K562 (cell line): ENCODE measurements around the gene TMEM100. TPM values are rescaled to one million over a fixed set of nuclear protein-coding genes. Genes with fewer than 3 reads are reported as not detected.

Experiments used
- E2F3 ChIP-seq: fragments of 250-450 bp; sonication (Bioruptor Pico); IDR thresholded peaks from 2 replicates; pipeline ENCODE4 v1.4.0; 2020; ENCODE audit warnings: mild to moderate bottlenecking
- IRF9 ChIP-seq: fragments of 450-650 bp; IDR thresholded peaks from 2 replicates; pipeline ENCODE4 v1.6.1; 2016; ENCODE audit warnings: missing biosample characterization, missing genetic modification characterization
- PATZ1 ChIP-seq: fragments of 250-450 bp; sonication (Bioruptor Pico); IDR thresholded peaks from 2 replicates; pipeline ENCODE4 v1.5.0; 2020; ENCODE audit warnings: mild to moderate bottlenecking, borderline replicate concordance
- RNF219 ChIP-seq: fragments of 250-450 bp; sonication (Bioruptor Pico); IDR thresholded peaks from 2 replicates; pipeline ENCODE4 v1.5.0; 2022; ENCODE audit warnings: mild to moderate bottlenecking
- TSHZ1 ChIP-seq: fragments of 250-450 bp; sonication (Bioruptor Pico); IDR thresholded peaks from 2 replicates; pipeline ENCODE4 v1.4.0; 2020; ENCODE audit warnings: mild to moderate bottlenecking, moderate library complexity
- ZNF384 ChIP-seq: IDR thresholded peaks from 2 replicates; pipeline ENCODE4 v1.6.1; 2012; ENCODE audit warnings: low read depth, low read length, improper control_type of control experiment
- ZNF407 ChIP-seq: fragments of 450-650 bp; IDR thresholded peaks from 2 replicates; pipeline ENCODE4 v1.6.1; 2016; ENCODE audit warnings: low read depth
- ZNF445 ChIP-seq: fragments of 250-450 bp; sonication (Bioruptor Pico); IDR thresholded peaks from 2 replicates; pipeline ENCODE4 v1.4.0; 2020; ENCODE audit warnings: low read depth, mild to moderate bottlenecking, moderate library complexity
- ZNF780A ChIP-seq: fragments of 250-450 bp; sonication (Bioruptor Pico); IDR thresholded peaks from 2 replicates; pipeline ENCODE4 v1.5.0; 2021; ENCODE audit warnings: mild to moderate bottlenecking
- polyA plus RNA-seq, 8 experiments: library from polyadenylated mRNA; depleted of rRNA in 4 of 8; stranded (reverse) in 5 of 8; unstranded in 3 of 8; fragments of >200 nt; fragmentation: Nextera tagmentation in 2 of 8; fragmentation: Illumina TruSeq in 1 of 8; extraction: Ambion mirVana in 2 of 8; extraction: Trizol in 1 of 8; gene quantifications; 2 replicates each; pipeline versions ENCODE4 v1.2.1 to v1.2.3, GENCODE V29; 2011 to 2014; ENCODE audit warnings: inconsistent platforms in 1 of 8, missing spikeins in 1 of 8
- total RNA-seq, 7 experiments: library from RNA; depleted of rRNA in 6 of 7; stranded (reverse); fragments of >200 nt in 6 of 7; fragmentation: Illumina TruSeq in 2 of 7; extraction: Trizol in 2 of 7; gene quantifications; 2 replicates each; pipeline versions ENCODE4 v1.2.1 to v1.2.3, GENCODE V29; 2011 to 2021; ENCODE audit warnings: low replicate concordance in 1 of 7

TMEM100 gene
- total and polyA plus RNA-seq, 9 of the 15 experiments (the other 6 are each of a cell fraction or from before 2014, with no cell fraction given), result 0.12 to 0.50 (median 0.19) TPM

- TF ChIP-seq TSHZ1 (CRISPR knock-in tag), result no peak
- TF ChIP-seq PATZ1 (CRISPR knock-in tag), result no peak
- no peak for TF ChIP-seq IRF9
- no peak for TF ChIP-seq ZNF407
- TF ChIP-seq E2F3 (CRISPR knock-in tag), result no peak
- TF ChIP-seq ZNF445 (CRISPR knock-in tag), result no peak
- TF ChIP-seq RNF219 (CRISPR knock-in tag), result no peak
- no peak for TF ChIP-seq ZNF780A (CRISPR knock-in tag)
- TF ChIP-seq ZNF384, result peak; percentile 67
Observed at GRCh38 chr17:55731586-55732250, 9.1 kb upstream of the TMEM100 start (continued).
